HG02943 (cell line): ENCODE results near the gene SLC41A1.

Source experiments
- ATAC-seq: cut with Tn5 transposase; IDR thresholded peaks from one replicate; pipeline ENCODE4 v1.9.1; 2021; ENCODE audit warnings: mild to moderate bottlenecking, low read depth, moderate library complexity; ENCODE audit not compliant: unreplicated experiment

SLC41A1 gene

DNA sequence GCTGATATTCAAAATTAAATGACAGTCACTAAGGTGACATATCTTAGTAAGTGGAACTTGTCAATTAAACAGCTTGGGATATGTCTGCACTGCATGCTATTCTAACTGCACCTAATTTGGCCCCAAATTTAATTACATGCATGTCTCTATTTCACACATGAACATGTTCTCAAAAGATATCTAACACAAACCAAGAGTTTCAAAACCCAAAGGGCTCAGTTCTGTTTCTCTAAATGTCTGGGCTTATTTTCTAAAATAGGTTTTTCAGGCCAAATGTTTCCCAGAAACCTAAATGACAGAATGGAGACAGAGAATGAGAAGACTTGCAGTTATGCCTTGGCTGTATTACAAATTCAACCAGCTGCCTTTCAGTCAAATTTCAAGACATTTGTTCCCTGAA, 49.0 kb downstream of the SLC41A1 start:
- ATAC-seq = no peak

DNA sequence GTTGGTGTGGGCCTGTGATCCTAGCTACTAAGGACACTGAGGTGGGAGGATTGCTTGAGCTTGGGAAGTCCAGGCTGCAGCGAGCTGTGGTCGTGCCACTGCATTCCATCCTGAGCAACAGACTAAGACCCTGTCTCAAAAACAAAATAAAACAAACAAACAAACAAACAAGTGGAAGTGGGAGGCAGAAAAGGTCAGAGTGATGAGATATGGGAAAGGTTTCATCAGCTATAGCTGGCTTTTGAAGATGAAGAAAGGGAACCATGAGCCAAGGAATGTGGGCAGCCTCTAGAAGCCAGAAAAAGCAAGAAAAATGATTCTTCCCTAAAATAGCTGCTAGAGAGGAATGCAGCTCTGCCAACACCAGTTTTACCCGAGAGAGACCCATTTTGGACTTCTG, 52.4 kb downstream of the SLC41A1 start:
- no peak for ATAC-seq

DNA sequence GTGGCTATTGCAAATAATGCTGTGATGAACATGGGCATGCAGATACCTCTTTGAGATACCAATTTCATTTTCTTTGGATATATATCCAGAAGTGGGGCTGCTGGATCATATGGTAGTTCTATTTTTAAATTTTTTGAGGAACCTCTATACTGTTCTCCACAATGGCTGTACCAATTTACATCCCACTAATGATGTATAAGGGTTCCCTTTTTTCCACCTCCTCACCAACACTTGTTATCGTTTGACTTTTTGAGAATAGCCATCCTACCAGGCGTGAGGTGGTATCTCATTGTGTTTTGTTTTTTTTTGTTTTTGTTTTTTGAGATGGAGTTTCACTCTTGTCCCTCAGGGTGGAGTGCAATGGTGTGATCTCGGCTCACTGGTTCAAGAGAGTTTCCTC, 56.4 kb downstream of the SLC41A1 start:
- ATAC-seq = no peak

DNA sequence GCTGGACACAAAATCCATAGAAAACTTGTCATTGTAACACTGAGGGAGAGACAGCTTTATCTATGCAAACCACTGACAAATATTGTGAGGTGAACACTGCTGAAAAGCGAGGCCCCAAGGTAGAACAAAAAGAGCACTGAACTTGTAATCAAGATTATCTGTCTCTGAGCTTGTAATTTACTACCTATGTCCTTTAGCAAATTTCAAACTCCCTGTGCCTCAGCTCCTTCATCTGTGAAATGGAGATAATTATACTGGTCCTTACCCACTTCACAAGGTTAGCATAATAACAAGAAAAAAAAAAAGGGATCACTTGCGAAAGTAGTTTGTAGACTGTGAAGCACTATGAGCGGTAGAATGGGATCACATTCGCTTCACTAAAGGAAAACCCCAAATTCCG, 58.1 kb downstream of the SLC41A1 start:
- ATAC-seq = no peak

DNA sequence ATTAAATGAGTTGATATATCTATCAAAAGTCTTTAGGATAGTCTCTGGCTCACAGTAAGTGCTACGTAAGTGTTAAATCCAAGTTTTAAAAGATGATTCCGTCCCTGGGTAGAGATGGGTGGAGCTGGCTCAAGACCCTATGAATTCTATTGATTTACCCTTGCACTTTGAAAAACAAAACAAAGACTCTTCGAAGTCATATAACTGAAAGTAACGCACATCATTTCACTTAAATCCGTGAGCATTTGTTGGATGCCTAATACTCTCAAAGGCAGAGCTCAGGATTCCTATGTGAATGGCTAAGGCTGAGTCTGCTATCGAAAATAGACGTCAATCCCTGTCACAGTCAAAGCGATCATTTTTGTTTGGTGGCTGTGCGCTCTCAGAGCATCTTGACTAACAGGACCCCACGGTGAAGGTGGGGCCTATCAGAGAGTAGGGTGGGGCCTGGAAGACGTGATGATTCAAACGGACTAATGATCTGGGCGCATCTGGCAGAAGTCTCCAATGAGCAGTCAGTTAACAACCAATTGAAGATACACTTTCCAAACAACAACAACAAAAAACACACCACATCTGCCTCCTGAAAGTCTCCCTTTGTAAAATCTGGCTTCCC, 61.9 kb downstream of the SLC41A1 start:
- ATAC-seq = no peak

DNA sequence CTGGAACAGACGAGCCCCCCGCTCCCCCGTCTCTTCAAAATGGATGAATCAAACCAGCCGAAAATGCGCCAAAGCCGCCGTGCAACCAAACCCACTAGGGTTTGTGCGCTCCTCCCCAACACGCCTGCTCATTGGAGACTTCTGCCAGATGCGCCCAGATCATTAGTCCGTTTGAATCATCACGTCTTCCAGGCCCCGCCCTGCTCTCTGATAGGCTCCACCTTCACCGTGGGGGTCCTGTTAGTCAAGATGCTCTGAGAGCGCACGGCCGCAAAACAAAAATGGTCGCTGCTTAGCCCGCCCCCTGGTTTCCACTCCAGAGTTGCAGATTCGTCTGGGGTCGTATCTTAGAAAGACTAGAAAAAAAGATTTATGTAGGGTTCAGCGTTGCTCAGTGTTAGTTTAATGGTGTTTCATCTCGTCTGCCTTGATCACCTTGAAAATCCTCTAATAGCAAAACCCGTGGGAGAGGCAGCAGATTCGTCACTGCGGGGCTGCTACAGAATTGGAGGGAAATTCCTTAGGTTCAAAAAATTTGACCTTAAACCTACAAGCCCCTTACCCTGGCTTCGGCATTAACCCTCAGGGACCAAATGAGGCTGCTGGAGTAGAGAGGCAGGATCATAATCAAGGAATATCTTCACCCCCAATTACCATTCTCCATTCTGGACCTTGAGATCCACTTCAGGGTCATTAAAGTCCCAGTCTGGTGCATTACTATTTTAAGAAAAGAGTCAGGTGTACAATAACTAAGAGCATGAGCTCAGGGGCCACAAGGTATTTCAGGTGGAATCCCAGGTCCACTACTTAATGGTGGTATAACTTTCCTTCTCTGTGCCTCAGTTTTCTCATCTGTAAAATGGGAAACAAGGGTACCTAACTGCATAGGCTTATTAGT, 62.6 kb downstream of the SLC41A1 start, which contains the start of gene NUCKS1:
Gene NUCKS1, minus strand, starts transcription at position 45 of the 898 bp plus-strand sequence. CDS start 209 bp downstream, outside the sequence.
- ATAC-seq = peak; percentile 76

DNA sequence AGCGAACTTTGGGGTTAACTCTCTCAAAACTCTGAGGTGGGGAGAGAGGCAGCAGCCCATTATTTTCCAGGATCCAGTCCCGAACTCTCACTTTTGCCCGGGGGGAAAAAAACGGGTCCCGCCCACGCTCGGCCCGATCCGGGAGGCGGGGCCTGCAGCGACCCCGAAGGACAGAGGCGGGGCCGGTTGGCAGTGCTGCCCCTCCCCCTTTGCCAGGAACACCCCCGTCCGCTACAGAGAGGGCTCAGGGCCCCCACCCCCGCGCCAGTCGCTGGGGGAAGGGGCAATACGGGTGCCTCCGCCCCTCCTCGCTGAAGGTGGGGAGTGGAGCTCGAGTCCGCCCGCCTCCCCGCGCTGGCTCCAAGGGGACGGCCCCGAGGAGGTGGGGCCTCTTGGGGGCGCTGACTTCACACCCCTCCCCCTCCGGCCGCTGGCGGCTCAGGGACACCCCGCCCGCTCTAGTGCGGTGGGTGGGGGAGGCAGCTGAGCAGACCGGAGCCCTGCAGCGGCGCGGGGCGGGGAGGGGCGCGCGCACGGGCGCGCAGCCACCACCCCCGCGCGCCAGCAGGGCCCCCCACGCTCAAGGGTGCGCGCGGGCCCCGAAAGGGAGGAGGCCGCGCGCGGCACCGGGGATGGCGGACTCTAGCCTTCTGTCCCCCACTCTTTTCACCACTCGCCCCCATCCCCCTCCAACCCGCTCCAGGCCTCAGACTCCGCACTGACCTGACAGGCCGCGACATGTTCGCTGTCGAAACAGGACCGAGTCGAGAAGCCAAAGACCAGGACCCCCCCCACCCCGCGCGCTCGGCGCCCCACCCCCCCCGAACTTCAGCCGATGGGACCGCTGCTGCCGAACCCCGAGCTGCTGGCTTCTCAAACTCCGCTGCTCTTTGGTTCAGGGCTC, 63.5 kb downstream of the SLC41A1 start:
- ATAC-seq = peak; percentile 78

DNA sequence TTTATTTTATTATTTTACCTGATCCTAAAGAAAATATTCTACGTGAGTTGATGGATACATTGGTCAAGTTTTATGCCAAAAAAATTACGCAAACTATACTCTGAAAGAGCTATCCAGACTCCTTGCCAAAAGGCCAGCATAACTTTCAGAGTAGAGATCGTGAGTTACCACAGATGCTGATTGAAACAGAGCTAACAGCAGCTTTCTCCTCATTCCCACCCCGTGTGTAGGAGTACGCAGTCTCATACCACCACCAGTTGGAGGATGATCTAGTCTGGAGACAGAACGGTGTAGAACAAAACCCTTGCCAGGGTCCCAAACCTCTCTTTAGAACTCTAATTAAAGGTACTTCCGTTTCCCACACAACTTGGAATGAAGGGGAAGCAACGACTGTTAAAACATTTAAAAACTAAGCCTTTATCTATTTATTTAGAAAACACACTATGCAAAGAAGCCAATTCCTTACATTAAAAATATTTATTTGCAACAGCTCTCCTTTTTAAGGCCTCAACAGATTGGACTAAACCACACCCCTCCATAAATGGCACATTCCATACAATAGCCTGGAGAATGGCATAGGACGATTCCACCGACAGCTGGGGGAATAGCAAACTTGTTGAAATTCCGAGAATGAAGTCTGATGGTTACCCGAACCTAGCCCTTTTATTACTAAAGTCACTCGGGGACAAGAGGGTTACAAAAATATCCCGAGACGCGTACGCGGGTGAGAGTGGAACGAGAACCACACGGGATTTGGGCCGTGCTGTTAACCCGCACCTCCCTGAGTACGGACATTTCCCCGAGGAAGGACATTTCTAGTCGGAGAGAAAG, 64.4 kb downstream of the SLC41A1 start:
- peak; percentile 21 for ATAC-seq

DNA sequence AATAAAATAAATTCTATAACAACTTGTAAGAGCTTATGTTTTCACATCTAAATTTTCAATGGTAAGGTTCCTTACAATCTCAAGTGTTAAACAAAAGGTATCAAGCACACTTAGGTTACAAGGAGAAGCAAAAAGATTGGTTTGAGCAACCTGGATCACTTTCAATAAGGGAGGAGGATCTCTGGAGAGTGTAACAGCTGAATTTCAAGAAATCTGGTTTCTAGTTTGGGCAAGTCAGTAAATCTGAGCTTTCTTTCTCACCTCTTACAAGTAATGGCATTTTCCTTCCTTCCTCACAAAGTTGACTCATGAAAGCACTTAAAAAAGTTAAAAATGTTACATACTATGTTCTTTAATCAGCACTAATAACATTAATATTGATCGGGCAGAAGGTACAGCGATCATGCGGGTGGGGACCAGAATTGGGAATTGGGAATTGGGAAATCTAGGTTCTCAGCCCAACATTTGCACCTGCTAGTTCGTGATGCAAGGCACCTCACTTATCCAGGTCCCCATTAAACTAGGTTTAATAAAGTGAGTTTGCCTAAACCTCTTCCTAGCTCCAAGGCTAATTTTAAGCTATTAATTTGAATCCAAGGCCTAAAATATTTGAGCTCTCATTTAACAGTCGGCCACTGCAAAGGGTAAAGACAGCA, 66.1 kb downstream of the SLC41A1 start:
- ATAC-seq = no peak

DNA sequence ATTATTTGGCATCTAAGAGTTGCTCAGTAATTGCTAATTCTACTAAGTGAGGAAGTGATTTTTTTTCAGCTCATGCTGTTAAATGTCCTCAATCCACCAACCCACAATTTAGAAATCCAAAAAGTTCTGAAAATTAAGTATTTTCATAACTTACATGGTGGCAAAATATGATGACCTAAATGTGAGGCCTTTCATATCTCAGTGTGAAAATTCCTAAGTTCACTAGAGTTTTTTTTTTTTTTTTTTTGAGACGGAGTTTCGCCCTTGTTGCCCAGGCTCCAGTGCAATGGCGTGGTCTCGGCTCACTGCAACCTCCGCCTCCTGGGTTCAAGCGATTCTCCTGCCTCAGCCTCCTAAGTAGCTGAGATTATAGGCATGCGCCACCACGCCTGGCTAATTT, 68.6 kb downstream of the SLC41A1 start:
- ATAC-seq = no peak

DNA sequence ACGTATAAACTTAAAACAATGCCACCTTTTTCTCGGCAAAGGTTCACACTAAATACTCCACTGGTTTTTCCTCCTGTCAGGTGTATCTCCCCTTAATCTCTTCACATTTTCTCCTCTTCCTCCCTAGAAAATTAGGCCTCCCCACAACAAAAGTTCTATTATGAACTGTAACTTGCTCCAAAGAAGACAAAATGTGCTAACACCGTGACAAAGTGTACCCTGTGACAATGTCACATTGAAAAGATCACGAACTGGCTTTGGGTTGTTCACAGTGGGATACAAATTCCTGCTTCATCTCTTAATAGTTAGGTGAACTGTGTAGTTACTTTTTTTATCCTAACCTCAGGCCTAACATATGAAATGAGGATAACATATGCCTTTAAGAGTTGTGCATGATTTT, 69.0 kb downstream of the SLC41A1 start:
- ATAC-seq = no peak

DNA sequence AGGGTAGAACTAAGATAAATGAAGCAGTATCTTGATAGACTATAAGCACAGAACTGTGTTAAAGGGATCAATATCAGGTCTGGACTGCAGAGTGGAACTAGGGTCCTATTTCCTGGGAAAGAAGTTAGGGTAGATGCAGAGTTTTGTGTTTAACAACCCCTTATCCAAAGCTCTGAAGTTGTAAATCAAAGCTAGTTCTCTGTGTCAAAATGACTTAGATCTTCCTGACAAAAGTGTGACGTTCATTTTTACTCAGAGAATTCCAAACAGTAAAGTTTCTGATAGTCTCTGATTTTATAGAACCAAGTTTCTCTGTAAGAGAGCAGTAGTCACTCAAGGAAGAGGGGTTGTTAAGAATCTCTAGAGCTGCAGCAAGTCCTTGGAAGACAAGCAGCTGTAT, 71.3 kb downstream of the SLC41A1 start:
- no peak for ATAC-seq

DNA sequence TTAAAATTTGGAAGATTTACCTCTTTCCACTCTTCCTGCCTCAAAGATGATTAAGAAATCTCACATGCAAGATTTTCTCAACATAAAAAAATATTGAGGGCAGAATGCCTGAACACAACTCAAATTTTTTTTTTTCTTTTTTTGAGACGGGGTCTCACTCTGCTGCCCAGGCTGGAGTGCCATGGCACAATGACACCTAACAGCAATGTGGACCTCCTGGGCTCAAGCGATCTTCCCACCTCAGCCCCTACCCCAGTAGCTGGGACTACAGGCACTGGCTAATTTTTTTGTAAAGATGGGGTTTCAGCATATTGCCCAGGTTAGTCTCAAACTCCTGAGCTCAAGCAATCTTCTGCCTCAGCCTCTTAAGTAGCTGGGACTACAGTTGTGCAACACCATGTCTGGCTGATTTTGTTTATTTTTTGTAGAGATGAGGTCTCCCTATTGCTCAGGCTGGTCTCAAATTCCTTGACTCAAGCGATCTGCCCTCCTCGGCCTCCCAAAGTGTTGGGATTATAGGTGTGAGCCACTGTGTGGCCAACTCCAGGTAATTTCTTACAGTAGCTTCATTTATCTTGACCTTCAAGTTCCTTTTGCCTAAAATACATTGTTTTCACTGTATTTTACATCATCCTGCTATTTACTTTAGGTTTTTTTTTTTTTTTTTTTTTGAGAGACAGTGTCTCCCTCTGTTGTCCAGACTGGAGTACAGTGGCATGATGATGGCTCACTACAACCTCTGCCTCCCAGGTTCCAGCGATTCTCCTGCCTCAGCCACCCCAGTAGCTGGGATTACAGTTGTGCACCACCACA, 73.4 kb downstream of the SLC41A1 start:
- ATAC-seq = no peak
